ENCODE results near the gene AKR7A3. TPM values are rescaled to one million over a fixed set of nuclear protein-coding genes. Genes with fewer than 3 reads are reported as not detected.

AKR7A3 gene
- total and polyA plus RNA-seq, 10 of the 15 experiments (the other 5 are each of a cell fraction or from before 2014, with no cell fraction given), result 0.10 to 1.1 (median 0.25) TPM; not detected in 2

GRCh38 chr1:19310720-19311502 lies 22.3 kb upstream of the AKR7A3 start:
- ChIA-PET SMC1A (ENCODE audit: uncharacterized antibody, unreplicated experiment) (interaction anchor here (2.3 kb wide), 1 partner anchor 287 kb away, joined by 7 read pairs; a partner anchor contains a TSS), CTCF (no interaction called here), POLR2A (interaction anchor here (0.5 to 1.1 kb wide), 2 partner anchors 56 to 91 kb away, joined by 3 read pairs; no protein-coding TSS in a partner anchor), RAD21 (ENCODE audit: unreplicated experiment) (no interaction called here)
- WGBS (ENCODE audit: insufficient coverage, insufficient replicate concordance, low lambda C conversion rate, missing lambda C conversion rate), result 42% methylated on average over 12 of the region's 13 CpGs
- Histone ChIP-seq H3K36me3 (ENCODE audit: control insufficient read depth in 2 of 2, insufficient read depth in 2 of 2, low read length in 1 of 2) (peaks cover 0 to 6% of the 10 kb centered on the region in 2 experiments; a peak in 2 of 4 replicates), H3K4me1 (ENCODE audit: control insufficient read depth, insufficient read depth, low read length) (peaks cover 33% of the 10 kb centered on the region), H3K27me3 (replicated peaks in 1 of 2; ENCODE audit: control insufficient read depth in 2 of 2, insufficient read depth in 2 of 2, low read length in 1 of 2) (no peaks in the 10 kb centered on the region), H3K79me2 (ENCODE audit: control insufficient read depth, insufficient read depth, low read length) (peaks cover 19% of the 10 kb centered on the region), H3K4me2 (ENCODE audit: control insufficient read depth, insufficient read depth) (peak overlapping the region; percentile 56), H3K9me3 (replicated peaks; ENCODE audit: control insufficient read depth, insufficient read depth, low read length) (no peaks in the 10 kb centered on the region), H4K20me1 (ENCODE audit: control insufficient read depth, insufficient read depth) (no peaks in the 10 kb centered on the region; the same call in 1 of the 2 replicates), H2AFZ (ENCODE audit: control insufficient read depth, low read depth, low read length) (no peak overlapping the region; the same call in 1 of the 2 replicates), H3K4me3 (peak overlapping the region; percentile 92), H3K9ac (ENCODE audit: control insufficient read depth, insufficient read depth, low read length) (peak overlapping the region; percentile 52), H3K27ac (ENCODE audit: control insufficient read depth, insufficient read depth) (no peak overlapping the region)
- BruUV-seq (replicated peaks), result TSS peak; percentile 77
- FAIRE-seq (no peak), DNase-seq (ENCODE audit: low read depth, low spot score) (no peak), ATAC-seq (no peak)
- in situ Hi-C loops (cut with MboI) (no loop called here), intact Hi-C loops (cut with micrococcal nuclease; ENCODE audit: unreplicated experiment) (loop anchor here (5.0 to 10.0 kb wide), 3 partner anchors 59 to 344 kb away; partner anchors contain the start of genes CAPZB, EMC1 and MRTO4)
- TF ChIP-seq NR2C1 (IDR thresholded peaks at IDR 0.05) (no peak), ZBTB33 (IDR thresholded peaks at IDR 0.05) (no peak), YY1 (IDR thresholded peaks at IDR 0.05; ENCODE audit: low read depth, low read length) (no peak), ZBTB11 (CRISPR knock-in tag; IDR thresholded peaks at IDR 0.05) (no peak), HDGF (IDR thresholded peaks at IDR 0.05) (no peak), MXI1 (IDR thresholded peaks at IDR 0.05; ENCODE audit: low read depth, low read length) (no peak), KLF5 (IDR thresholded peaks at IDR 0.05; ENCODE audit: partially characterized antibody) (no peak), ZNF687 (IDR thresholded peaks at IDR 0.05) (no peak), RBBP5 (conservative IDR thresholded peaks at IDR 0.05) (no peak), MTA2 (IDR thresholded peaks at IDR 0.05; ENCODE audit: low read depth) (no peak), CBX3 (IDR thresholded peaks at IDR 0.05; ENCODE audit: borderline replicate concordance, low read depth) (no peak), CHD2 (IDR thresholded peaks at IDR 0.05; ENCODE audit: borderline replicate concordance, low read depth, low read length) (no peak), CEBPB (IDR thresholded peaks at IDR 0.05; ENCODE audit: borderline replicate concordance in 1 of 2, low read depth in 2 of 2, low read length in 2 of 2) (no peak), KDM1A (IDR thresholded peaks at IDR 0.05; ENCODE audit: borderline replicate concordance) (no peak)

All from GM12878 (cell line).